HCT116 (cell line): ENCODE data around the gene SLC45A2. TPM values are rescaled to one million over a fixed set of nuclear protein-coding genes. Genes with fewer than 3 reads are reported as not detected.

Experiments
- ATAC-seq: fragments of 200-7000 bp; cut with Tn5 transposase; 2 replicates; pipeline ENCODE4 v1.9.1; 2020; ENCODE audit warnings: mild to moderate bottlenecking, moderate library complexity
- BruUV-seq: library from RNA; stranded (reverse); fragments of 400-500 nt; replicated peaks from 2 replicates; lab custom pipeline; 2021; lab: Mats Ljungman, UMichigan
- CTCF ChIA-PET: fragments of 300-600 bp; sonication (Branson Sonifier 250); formaldehyde crosslinking; loops from one replicate; lab custom pipeline; 2021; ENCODE audit warnings: antibody characterized with exemption; lab: Charles Lee
- POLR2A ChIA-PET: fragments of 300-600, 350-600 bp; sonication (Branson Sonifier 250); formaldehyde crosslinking; loops from one replicate; lab custom pipeline; 2021; ENCODE audit warnings: antibody characterized with exemption; lab: Charles Lee
- RAD21 ChIA-PET, 2 experiments: fragments of 300-600 bp; sonication (Branson Sonifier 250); formaldehyde crosslinking; loops; one replicate each; lab custom pipeline; 2023; ENCODE audit warnings: low total read pairs in 2 of 2; ENCODE audit not compliant: uncharacterized antibody in 2 of 2, unreplicated experiment in 2 of 2, low non-redundant PET in 1 of 2; lab: Charles Lee
- DNase-seq: peaks from one replicate; pipeline ENCODE4 v3.0.0-alpha.2; 2010; ENCODE audit warnings: low read depth, low spot score
- H2AFZ ChIP-seq: fragments of 200-600 bp; shearing (Covaris generic), sonication (generic); 2 replicates; pipeline ENCODE4 v1.6.1; 2017; ENCODE audit warnings: low read depth, mixed run types, mixed read lengths, antibody characterized with exemption, low read length; ENCODE audit not compliant: poor library complexity, severe bottlenecking
- H3K27ac ChIP-seq: 2 replicates; pipeline ENCODE4 v1.5.1; 2012; ENCODE audit warnings: low read depth, low read length
- H3K27me3 ChIP-seq: fragments of 200-600 bp; sonication (generic); 2 replicates; pipeline ENCODE4 v1.6.1; 2016; ENCODE audit warnings: mixed run types, low read length, mixed read lengths; ENCODE audit not compliant: insufficient read depth
- H3K36me3 ChIP-seq, 2 experiments: fragments of 200-500 bp in 1 of 2; fragments of 200-600 bp in 1 of 2; sonication (Bioruptor generic) in 1 of 2; sonication (generic) in 1 of 2; 2 replicates each; pipeline versions ENCODE4 v1.5.1 to v1.6.1; 2014 to 2016; ENCODE audit warnings: low read length in 2 of 2, inconsistent platforms in 1 of 2, mixed read lengths in 1 of 2, mixed run types in 1 of 2; ENCODE audit not compliant: insufficient read depth in 2 of 2, control insufficient read depth in 1 of 2
- H3K4me1 ChIP-seq, 2 experiments: fragments of 200-600 bp in 1 of 2; sonication (generic) in 1 of 2; 2 replicates each; pipeline versions ENCODE4 v1.5.1 to v1.6.1; 2012 to 2017; ENCODE audit warnings: low read length in 2 of 2, inconsistent platforms in 1 of 2, mild to moderate bottlenecking in 1 of 2, mixed read lengths in 1 of 2, mixed run types in 1 of 2, moderate library complexity in 1 of 2; ENCODE audit not compliant: insufficient read depth in 2 of 2, control insufficient read depth in 1 of 2
- H3K4me2 ChIP-seq: fragments of 200-600 bp; sonication (generic); 2 replicates; pipeline ENCODE4 v1.6.1; 2017; ENCODE audit warnings: mixed run types, low read length, mixed read lengths
- H3K4me3 ChIP-seq, 2 experiments: fragments of 200-600 bp in 1 of 2; sonication (generic) in 1 of 2; replicated peaks in 1 of 2; 2 replicates each; pipeline ENCODE4 v1.5.1; 2011 to 2016; ENCODE audit warnings: low read length in 2 of 2, control low read depth in 1 of 2, low read depth in 1 of 2, mild to moderate bottlenecking in 1 of 2, mixed read lengths in 1 of 2, mixed run types in 1 of 2
- H3K79me2 ChIP-seq: fragments of 200-600 bp; sonication (generic); 2 replicates; pipeline ENCODE4 v1.6.1; 2017; ENCODE audit warnings: mild to moderate bottlenecking, mixed run types, low read length, moderate library complexity, mixed read lengths; ENCODE audit not compliant: insufficient read depth
- H3K9ac ChIP-seq: fragments of 200-600 bp; sonication (generic); 2 replicates; pipeline ENCODE4 v1.6.1; 2016; ENCODE audit warnings: low read length, mixed read lengths
- H3K9me2 ChIP-seq: fragments of 200-600 bp; sonication (generic), shearing (Covaris generic); 2 replicates; pipeline ENCODE4 v1.6.1; 2017; ENCODE audit warnings: mixed run types, mild to moderate bottlenecking, moderate library complexity; ENCODE audit not compliant: insufficient read depth
- H3K9me3 ChIP-seq, 2 experiments: fragments of 200-500 bp in 1 of 2; fragments of 200-600 bp in 1 of 2; sonication (Bioruptor generic) in 1 of 2; sonication (generic) in 1 of 2; 2 replicates each; pipeline ENCODE4 v1.6.1; 2014 to 2017; ENCODE audit warnings: low read length in 2 of 2, mixed read lengths in 2 of 2, inconsistent platforms in 1 of 2, low read depth in 1 of 2, mild to moderate bottlenecking in 1 of 2, mixed run types in 1 of 2, moderate library complexity in 1 of 2; ENCODE audit not compliant: control insufficient read depth in 1 of 2, insufficient read depth in 1 of 2
- H4K20me1 ChIP-seq: fragments of 200-600 bp; sonication (generic), shearing (Covaris generic); 2 replicates; pipeline ENCODE4 v1.6.1; 2017; ENCODE audit warnings: mixed run types, mild to moderate bottlenecking, moderate library complexity; ENCODE audit not compliant: insufficient read depth
- CBX3 ChIP-seq: IDR thresholded peaks from 2 replicates; pipeline ENCODE4 v1.6.1; 2012; ENCODE audit warnings: low read depth
- CEBPB ChIP-seq: IDR thresholded peaks from 2 replicates; pipeline ENCODE4 v1.6.1; 2012; ENCODE audit warnings: low read depth
- EGR1 ChIP-seq: IDR thresholded peaks from 2 replicates; pipeline ENCODE4 v1.6.1; 2012; ENCODE audit warnings: low read depth
- EZH2 ChIP-seq: fragments of 200-600 bp; sonication (generic); IDR thresholded peaks from 2 replicates; pipeline ENCODE4 v1.6.1; 2017; ENCODE audit warnings: antibody characterized with exemption, mixed run types
- EZH2phosphoT487 ChIP-seq: fragments of 200-600 bp; IDR thresholded peaks from 2 replicates; pipeline ENCODE4 v1.6.1; 2018; ENCODE audit warnings: antibody characterized with exemption, borderline replicate concordance
- FOSL1 ChIP-seq: IDR thresholded peaks from 2 replicates; pipeline ENCODE4 v1.6.1; 2012; ENCODE audit warnings: low read depth
- JUND ChIP-seq: IDR thresholded peaks from 2 replicates; pipeline ENCODE4 v1.6.1; 2012
- POLR2AphosphoS5 ChIP-seq: IDR thresholded peaks from 2 replicates; pipeline ENCODE4 v1.6.1; 2011; ENCODE audit warnings: mild to moderate bottlenecking, low read depth, low read length, moderate library complexity
- RAD21 ChIP-seq: IDR thresholded peaks from 2 replicates; pipeline ENCODE4 v1.6.1; 2012; ENCODE audit warnings: low read depth, mild to moderate bottlenecking
- SP1 ChIP-seq: IDR thresholded peaks from 2 replicates; pipeline ENCODE4 v1.6.1; 2012; ENCODE audit warnings: low read depth
- ZFX ChIP-seq: fragments of 450-650 bp; IDR thresholded peaks from 2 replicates; pipeline ENCODE4 v1.6.1; 2017
- ZNF274 ChIP-seq: fragments of 200-500 bp; sonication (Bioruptor generic); IDR thresholded peaks from 2 replicates; pipeline ENCODE4 v1.6.1; 2014; ENCODE audit warnings: mild to moderate bottlenecking, low read depth, low read length, inconsistent platforms
- intact Hi-C: fragments of 100-400 bp; cut with micrococcal nuclease; formaldehyde crosslinking; loops from 2 replicates; pipeline ENCODE4 v1.10.0; 2022
- total RNA-seq: library from RNA; stranded (reverse); gene quantifications from one replicate; pipeline ENCODE4 v1.2.1, GENCODE V29; 2021; ENCODE audit not compliant: unreplicated experiment
- TF ChIP-seq, protein P1 (sequence below): IDR thresholded peaks from 2 replicates; pipeline ENCODE4 v1.6.1; 2012
- TF ChIP-seq, protein P2 (sequence below): IDR thresholded peaks from 2 replicates; pipeline ENCODE4 v1.6.1; 2011; ENCODE audit warnings: mild to moderate bottlenecking, low read length, moderate library complexity; ENCODE audit not compliant: insufficient replicate concordance; ENCODE audit errors: extremely low read depth
- TF ChIP-seq, protein P3 (sequence below), 3 experiments: fragments of 200-600 bp in 1 of 3; sonication (generic) in 1 of 3; IDR thresholded peaks in 2 of 3; conservative IDR thresholded peaks in 1 of 3; 2 replicates each; pipeline ENCODE4 v1.5.1; 2012 to 2017; ENCODE audit warnings: low read depth in 2 of 3, low read length in 2 of 3, antibody characterized with exemption in 1 of 3, borderline replicate concordance in 1 of 3, control low read depth in 1 of 3, mild to moderate bottlenecking in 1 of 3, mixed read lengths in 1 of 3, mixed run types in 1 of 3, moderate library complexity in 1 of 3; ENCODE audit not compliant: insufficient read depth in 1 of 3

Gene SLC45A2
- total RNA-seq, 1 experiment from 2014 or later, result not detected

GRCh38 chr5:34001241-34001841, 16.8 kb upstream of the SLC45A2 start:
- Histone ChIP-seq H3K27ac (no peak overlapping the region), H3K4me2 (no peak overlapping the region), H3K9ac (no peak overlapping the region), H4K20me1 (no peaks in the 10 kb centered on the region), H3K27me3 (no peaks in the 10 kb centered on the region), H3K9me3 (no peaks in the 10 kb centered on the region), H2AFZ (no peak overlapping the region), H3K4me1 (no peaks in the 10 kb centered on the region), H3K9me2 (no peaks in the 10 kb centered on the region), H3K36me3 (no peaks in the 10 kb centered on the region), H3K79me2 (no peaks in the 10 kb centered on the region), H3K4me3 (no peak overlapping the region)
- no peak for ATAC-seq
- CTCF ChIA-PET, result no interaction called here
- no peak for TF ChIP-seq SP1
- no peak for TF ChIP-seq ZFX
- no peak for TF ChIP-seq RAD21
- no peak for TF ChIP-seq CEBPB
- no peak for TF ChIP-seq POLR2AphosphoS5
- TF ChIP-seq EZH2, result no peak
- no peak for TF ChIP-seq EZH2phosphoT487
- no peak for TF ChIP-seq EGR1
- TF ChIP-seq, protein P1, sequence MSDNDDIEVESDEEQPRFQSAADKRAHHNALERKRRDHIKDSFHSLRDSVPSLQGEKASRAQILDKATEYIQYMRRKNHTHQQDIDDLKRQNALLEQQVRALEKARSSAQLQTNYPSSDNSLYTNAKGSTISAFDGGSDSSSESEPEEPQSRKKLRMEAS, result no peak
- no peak for TF ChIP-seq ZNF274
- TF ChIP-seq, protein P2, sequence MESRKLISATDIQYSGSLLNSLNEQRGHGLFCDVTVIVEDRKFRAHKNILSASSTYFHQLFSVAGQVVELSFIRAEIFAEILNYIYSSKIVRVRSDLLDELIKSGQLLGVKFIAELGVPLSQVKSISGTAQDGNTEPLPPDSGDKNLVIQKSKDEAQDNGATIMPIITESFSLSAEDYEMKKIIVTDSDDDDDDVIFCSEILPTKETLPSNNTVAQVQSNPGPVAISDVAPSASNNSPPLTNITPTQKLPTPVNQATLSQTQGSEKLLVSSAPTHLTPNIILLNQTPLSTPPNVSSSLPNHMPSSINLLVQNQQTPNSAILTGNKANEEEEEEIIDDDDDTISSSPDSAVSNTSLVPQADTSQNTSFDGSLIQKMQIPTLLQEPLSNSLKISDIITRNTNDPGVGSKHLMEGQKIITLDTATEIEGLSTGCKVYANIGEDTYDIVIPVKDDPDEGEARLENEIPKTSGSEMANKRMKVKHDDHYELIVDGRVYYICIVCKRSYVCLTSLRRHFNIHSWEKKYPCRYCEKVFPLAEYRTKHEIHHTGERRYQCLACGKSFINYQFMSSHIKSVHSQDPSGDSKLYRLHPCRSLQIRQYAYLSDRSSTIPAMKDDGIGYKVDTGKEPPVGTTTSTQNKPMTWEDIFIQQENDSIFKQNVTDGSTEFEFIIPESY, result no peak
- TF ChIP-seq JUND, result no peak
- TF ChIP-seq, protein P3, sequence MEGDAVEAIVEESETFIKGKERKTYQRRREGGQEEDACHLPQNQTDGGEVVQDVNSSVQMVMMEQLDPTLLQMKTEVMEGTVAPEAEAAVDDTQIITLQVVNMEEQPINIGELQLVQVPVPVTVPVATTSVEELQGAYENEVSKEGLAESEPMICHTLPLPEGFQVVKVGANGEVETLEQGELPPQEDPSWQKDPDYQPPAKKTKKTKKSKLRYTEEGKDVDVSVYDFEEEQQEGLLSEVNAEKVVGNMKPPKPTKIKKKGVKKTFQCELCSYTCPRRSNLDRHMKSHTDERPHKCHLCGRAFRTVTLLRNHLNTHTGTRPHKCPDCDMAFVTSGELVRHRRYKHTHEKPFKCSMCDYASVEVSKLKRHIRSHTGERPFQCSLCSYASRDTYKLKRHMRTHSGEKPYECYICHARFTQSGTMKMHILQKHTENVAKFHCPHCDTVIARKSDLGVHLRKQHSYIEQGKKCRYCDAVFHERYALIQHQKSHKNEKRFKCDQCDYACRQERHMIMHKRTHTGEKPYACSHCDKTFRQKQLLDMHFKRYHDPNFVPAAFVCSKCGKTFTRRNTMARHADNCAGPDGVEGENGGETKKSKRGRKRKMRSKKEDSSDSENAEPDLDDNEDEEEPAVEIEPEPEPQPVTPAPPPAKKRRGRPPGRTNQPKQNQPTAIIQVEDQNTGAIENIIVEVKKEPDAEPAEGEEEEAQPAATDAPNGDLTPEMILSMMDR (IDR thresholded peaks at IDR 0.05 in 2 of 3, conservative IDR thresholded peaks at IDR 0.05 in 1 of 3; ENCODE audit: borderline replicate concordance in 1 of 3, insufficient read depth in 1 of 3, low read depth in 2 of 3, low read length in 2 of 3), result no peak
- TF ChIP-seq CBX3, result no peak
- no peak for TF ChIP-seq FOSL1
- BruUV-seq, result no TSS peak
- POLR2A ChIA-PET, result no interaction called here
- RAD21 ChIA-PET, result no interaction called here
- DNase-seq, result no peak
- intact Hi-C loops, result no loop called here
